GM19025 (cell line): Measurements from ENCODE around the gene LGALS3.

Experiments used
- ATAC-seq: cut with Tn5 transposase; IDR thresholded peaks from one replicate; pipeline ENCODE4 v1.9.1; 2021; ENCODE audit warnings: mild to moderate bottlenecking, low read depth, moderate library complexity; ENCODE audit not compliant: unreplicated experiment

The LGALS3 gene

GRCh38 chr14:55129428-55130195 lies 560 bp downstream of the LGALS3 start:
- peak; percentile 48 for ATAC-seq

GRCh38 chr14:55130196-55130550 lies 1.1 kb downstream of the LGALS3 start:
- no peak for ATAC-seq

GRCh38 chr14:55131370-55132137 lies 2.5 kb downstream of the LGALS3 start:
- no peak for ATAC-seq

- ATAC-seq: no peak
These were observed 4.4 kb downstream of the LGALS3 start for GRCh38 chr14:55133416-55133815.

- no peak for ATAC-seq
These were observed 7.2 kb downstream of the LGALS3 start for GRCh38 chr14:55136241-55136640.

- ATAC-seq: no peak
These were observed 8.1 kb downstream of the LGALS3 start for GRCh38 chr14:55136885-55137786.

- ATAC-seq: no peak
These were observed 9.0 kb downstream of the LGALS3 start for GRCh38 chr14:55138091-55138490.

GRCh38 chr14:55139141-55139540 lies 10.1 kb downstream of the LGALS3 start:
- ATAC-seq: no peak

- ATAC-seq: no peak
These were observed 10.9 kb downstream of the LGALS3 start for GRCh38 chr14:55139696-55140509.

- ATAC-seq: no peak
These were observed 12.8 kb downstream of the LGALS3 start for GRCh38 chr14:55141825-55142224.

- no peak for ATAC-seq
These were observed 13.4 kb downstream of the LGALS3 start for GRCh38 chr14:55142466-55142865.

- no peak for ATAC-seq
These were observed 17.4 kb downstream of the LGALS3 start for GRCh38 chr14:55146425-55146824.

- ATAC-seq: no peak
These were observed 22.5 kb downstream of the LGALS3 start for GRCh38 chr14:55151601-55152000.

- no peak for ATAC-seq
These were observed 23.2 kb downstream of the LGALS3 start for GRCh38 chr14:55152052-55152753.

- no peak for ATAC-seq
These were observed 24.9 kb downstream of the LGALS3 start for GRCh38 chr14:55153951-55154350.

GRCh38 chr14:55157080-55157479 lies 28.0 kb downstream of the LGALS3 start:
- ATAC-seq: no peak

GRCh38 chr14:55158412-55158811 lies 29.4 kb downstream of the LGALS3 start:
- ATAC-seq: no peak

- no peak for ATAC-seq
These were observed 31.9 kb downstream of the LGALS3 start for GRCh38 chr14:55160989-55161388.

GRCh38 chr14:55170526-55170925 lies 41.5 kb downstream of the LGALS3 start:
- no peak for ATAC-seq

- no peak for ATAC-seq
These were observed 51.0 kb downstream of the LGALS3 start for GRCh38 chr14:55180006-55180405.
